Measurements from ENCODE around the gene CEMP1.

Gene CEMP1

DNA sequence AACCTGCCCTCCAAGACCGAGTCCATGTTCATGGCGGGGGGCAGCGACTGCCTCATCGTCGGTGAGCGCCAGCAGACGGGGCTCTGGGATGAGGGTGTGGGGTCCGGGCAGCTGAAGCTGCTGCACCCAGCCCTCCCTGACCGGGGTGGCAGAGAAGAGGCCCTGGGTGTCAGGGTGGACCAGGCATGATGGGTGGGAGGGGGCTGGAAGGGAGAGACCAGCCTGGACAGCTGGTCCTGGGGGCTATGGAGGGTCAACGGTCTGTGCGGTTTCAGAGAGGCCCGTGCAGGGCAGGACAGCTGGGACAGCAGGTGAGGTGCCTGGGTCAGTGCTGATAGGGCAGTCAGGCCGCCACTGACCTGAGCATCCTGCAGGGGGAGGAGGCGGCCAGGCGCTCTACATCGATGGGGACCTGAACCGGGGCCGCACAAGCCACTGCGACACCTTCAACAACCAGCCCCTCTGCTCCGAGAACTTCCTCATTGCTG, 30.7 kb downstream of the CEMP1 start:
- DNase-seq: no peak

DNA sequence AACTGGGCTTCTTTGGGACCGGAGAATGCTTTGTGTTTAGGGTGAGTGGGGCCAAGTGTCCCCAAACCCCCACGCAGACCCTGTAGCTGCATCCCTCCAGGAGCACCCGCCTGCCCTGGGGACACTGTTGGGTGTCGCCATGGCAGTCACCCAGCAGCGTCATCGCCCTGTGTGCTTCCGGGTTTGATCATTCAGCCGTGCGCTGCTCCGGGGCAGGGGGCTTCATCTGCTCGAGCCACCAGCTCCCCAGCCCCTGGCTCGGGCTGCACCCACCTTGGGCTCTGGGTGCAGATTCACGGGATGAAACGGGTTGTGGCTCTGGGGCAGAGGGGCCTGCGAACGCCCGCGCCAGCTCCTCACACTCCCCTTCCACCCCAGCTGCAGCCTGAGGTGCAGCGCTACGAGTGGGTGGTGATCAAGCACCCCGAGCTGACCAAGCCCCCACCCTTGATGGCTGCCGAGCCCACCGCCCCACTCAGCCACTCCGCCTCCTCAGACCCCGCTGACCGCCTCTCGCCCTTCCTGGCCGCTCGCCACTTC, 31.2 kb downstream of the CEMP1 start:
- DNase-seq: no peak

DNA sequence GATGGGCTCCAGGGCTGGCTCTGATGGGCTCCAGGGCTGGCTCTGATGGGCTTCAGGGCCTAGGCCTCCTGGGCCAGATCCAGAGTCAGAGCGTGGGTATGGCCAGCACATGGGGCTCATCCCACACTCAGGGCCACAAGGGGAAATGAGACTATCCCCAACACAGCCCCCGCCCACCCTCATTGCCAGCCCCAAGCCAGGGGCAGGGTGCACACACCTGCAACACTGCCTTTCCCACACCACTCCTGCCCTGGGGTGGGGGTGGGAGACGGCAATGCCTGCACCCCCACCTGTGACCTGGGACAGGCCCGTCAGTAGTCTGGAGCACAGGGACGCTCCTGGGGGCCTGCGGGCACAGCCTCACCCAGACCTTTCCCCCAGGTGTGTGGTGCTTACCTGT, 31.8 kb downstream of the CEMP1 start:
- no peak for DNase-seq

DNA sequence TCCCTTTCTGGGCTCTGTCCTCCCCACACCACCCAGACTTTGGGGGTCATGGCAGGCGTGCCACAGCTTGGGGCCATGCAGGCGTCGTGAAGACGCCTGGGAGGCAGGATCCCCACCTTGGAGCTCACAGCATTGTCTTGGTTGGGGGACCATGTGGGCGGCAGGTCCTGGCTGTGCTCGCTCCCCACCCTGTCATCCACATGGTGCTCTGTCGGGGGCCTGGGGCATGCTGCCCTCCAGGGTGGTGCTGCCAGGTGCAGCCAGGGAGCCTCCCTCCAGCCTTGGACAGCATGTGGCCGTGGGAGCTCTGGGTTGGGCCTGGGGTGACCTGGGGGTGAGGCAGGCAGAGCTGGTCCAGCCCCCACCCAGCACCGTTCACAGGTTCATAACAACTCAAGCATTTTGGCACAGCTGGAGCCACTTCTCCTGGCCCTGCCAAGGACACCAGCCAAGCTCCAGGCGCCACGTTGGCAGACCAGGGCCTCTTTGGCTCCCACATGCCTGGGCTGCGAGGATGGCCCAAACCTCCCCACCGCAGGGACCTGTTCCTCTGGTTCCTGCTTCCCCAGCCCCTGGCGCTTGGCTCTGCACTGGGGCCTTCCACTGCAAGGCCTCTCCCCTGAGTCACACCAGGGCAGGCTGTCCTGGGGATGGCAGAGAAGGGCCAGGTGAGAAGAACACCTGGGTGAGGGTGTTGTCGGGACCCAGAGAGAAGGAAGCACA, 32.5 kb downstream of the CEMP1 start:
- DNase-seq: no peak

DNA sequence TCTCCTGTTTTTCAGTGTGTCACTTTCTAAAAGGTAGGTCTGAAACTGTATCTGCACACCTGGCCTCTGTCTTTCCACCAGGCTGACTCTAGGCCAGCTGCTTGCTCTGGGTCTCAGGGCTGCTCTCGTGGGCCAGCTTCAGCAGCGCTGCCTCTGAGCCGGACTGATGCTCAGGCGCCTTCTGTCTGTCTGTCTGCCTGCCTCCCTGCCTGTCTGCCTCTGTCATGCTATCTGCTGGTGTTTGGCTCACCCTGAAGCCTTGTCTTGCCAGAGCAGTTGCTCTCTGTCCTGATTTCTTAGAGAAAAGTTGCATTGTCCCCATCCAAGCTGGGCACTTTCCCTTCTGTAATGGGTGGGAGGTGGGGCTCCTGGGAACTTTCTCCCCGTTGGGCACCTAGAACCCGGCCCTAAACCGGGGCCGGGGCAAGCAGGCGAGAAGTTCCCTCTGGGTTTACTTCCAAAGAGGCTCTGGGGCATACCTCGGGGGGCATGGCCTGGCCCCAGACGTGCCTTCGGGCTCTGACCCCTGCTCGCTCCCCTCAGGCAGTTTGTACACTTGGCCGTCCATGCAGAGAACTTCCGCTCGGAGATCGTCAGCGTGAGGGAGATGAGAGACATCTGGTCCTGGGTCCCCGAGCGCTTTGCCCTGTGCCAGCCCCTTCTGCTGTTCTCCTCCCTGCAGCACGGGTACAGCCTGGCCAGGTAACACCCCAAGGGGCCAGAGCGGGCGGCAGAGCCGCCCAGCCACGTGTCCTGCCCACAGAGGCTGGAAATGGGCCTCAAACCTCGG, 33.3 kb downstream of the CEMP1 start:
- no peak for DNase-seq

DNA sequence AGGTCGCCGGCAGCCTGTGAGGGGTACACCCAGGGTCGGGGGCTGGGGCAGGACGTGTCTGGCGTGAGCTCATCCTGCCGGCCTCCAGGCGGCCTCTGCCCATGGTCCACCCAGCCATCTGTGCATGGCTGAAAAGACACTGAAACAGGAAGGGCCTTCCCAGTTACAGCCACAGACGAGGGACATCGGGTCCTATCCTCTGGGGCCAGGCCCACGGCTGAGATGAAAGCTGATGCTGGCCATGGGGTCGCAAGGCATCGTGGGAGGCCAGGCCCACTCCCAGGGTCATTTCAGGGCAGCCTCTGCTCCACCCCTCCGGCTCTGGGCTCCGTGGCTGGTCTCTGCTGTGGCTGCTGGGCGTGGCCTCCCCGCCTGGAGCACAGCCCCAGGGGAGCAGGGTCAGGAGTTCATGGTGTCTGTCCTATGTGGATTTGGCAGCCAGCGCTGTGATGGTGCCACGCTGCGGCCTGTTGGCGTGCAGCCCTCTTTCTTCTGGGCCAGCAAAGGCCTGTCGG, 34.0 kb downstream of the CEMP1 start:
- no peak for DNase-seq

DNA sequence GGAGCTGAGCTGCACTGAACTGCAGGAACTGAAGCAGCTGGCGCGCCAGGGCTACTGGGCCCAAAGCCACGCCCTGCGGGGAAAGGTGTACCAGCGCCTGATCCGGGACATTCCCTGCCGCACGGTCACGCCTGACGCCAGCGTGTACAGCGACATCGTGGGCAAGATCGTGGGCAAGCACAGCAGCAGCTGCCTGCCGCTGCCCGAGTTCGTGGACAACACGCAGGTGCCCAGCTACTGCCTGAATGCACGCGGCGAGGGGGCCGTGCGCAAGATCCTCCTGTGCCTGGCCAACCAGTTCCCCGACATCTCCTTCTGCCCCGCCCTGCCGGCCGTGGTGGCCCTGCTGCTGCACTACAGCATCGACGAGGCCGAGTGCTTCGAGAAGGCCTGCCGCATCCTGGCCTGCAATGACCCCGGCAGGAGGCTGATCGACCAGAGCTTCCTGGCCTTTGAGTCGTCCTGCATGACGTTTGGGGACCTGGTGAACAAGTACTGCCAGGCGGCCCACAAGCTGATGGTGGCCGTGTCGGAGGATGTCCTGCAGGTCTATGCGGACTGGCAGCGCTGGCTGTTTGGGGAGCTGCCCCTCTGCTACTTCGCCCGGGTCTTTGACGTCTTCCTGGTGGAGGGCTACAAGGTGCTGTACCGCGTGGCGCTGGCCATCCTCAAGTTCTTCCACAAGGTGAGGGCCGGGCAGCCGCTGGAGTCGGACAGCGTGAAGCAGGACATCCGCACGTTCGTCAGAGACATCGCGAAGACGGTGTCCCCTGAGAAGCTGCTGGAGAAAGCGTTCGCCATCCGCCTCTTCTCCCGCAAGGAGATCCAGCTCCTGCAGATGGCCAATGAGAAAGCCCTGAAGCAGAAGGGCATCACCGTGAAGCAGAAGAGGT, 34.7 kb downstream of the CEMP1 start:
- DNase-seq: no peak

DNA sequence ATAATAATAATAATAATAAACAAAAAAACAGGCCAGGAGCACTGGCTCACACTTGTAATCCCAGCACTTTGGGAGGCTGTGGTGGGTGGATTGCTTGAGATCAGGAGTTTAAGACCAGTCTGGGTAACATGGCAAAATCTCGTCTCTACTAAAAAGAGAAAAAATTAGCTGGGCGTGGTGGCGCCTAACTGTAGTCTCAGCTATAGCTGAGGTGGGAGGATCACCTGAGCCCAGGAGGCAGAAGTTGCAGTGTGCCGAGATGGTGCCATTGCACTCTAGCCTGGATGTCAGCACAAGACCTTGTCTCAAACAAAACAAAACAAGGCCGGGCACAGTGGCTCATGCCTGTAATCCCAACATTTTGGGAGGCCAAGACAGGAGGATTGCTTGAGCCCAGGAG, 36.2 kb downstream of the CEMP1 start:
- DNase-seq: no peak

DNA sequence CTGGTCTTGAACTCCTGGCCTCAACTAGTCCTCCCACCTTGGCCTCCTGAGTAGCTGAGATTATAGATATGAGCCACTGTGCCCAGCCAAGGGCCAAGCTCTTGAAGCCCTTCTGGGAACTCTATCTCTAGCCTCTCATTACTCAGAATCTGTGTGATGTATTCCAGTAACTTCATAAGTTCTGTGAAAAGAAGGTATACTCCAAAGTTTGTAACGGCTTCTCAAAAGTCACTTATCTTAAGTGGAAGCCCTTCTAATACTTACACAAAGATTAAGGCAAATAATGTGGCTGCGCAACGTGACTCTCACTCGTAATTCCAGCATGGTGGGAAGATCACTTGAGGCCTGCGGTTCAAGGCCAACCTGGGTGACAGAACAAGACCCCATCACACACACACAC, 36.6 kb downstream of the CEMP1 start:
- no peak for DNase-seq

DNA sequence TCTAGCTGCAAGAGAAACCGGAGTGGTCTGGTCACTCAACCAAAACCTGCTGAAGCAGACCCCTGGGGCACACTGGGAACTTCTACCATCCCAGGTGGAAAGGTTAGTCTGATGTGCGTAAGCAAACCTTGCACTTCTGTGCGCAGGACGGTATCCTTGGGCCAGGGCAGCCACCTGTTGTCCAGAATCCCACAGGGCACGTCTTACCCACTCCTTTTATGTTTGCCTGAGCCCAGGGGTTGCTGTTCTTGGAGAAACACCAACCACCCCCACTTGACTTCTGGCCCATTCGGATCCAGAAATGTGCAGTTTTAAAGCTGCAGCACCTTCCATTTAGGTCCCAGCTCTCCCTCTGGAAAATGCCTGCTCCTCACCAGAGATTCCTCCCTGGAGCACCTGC, 37.6 kb downstream of the CEMP1 start:
- DNase-seq: no peak

DNA sequence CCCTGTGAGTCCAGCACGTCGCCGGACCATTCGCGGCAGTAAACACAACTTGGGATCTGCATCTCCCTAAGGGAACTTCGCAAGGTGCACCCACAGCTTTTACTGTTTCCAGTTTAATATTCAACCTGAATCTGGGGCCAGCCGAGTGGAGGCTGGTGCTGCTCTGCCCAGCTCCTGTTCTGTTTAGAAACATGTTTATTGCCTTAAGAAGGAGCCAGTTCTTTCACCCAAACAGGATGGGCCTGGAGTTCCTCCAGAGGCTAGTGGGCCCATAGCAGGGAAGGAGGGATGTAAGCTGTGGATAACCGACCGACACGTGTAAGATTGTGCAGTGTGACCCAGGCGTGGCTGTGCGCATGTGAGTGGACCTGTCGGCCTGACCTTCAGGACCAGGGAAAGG, 38.9 kb downstream of the CEMP1 start:
- no peak for DNase-seq

DNA sequence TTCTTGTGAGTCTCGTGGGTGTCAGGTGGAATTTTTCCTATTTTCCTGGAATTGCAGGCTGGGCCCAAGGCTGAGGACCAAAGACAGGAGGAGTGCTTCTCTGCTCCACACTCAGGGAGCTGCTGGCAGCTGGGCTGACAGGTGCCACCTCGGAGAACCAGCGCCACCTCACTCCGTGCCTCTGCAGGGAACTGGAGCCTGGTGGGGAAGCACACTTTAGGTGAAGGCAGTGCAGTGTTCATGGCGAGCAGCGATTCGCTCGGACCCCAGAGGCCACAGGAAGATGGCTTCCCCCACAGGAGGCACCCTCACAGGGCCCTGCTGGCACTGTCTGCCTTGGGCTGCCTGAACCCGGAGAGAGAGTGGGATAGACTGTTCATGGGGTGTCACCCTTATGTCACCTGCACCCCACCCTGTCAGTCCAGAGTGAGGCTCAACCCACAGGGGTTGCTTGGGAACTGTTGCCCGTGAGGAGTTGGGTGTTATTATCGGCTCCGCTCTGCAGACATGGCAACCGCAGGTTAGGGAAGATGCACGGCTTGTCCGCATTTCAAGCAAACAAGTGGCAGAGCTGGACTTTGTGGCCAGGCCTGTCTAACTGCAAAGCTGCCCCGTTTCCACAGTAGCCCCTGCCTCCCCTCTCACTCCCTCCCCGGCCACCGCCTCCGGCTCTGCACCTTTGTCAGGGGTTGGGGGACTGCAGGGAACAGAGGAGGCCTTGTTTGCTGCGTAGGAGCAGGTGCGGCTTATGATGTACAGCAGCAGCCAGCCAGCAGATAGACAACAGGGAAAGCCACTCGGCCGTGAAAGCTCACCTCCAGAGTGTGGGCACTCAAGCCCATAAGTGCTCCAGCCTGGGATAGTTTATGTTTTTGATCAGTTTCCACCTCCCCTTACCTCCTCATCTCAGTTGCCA, 40.8 kb downstream of the CEMP1 start:
- DNase-seq: no peak

DNA sequence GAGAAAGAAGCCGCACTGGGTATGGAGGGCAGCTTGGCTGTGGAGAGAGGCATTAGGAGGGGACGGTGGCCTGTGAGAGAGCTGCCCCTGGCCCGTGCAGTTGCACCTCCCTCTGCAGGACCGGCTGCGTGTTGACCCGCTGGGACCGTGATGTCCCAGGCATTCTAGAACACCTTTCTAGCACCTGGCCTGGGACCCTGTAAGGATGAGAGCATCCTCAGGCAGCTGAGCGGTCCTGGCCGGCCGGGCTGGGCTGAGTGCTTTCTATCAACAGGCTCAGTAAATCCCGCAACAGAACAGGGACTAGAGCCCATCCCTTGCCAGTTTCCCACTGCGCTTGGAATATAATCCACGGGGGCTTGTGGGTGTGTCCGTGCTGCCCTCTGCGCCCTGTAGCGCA, 41.6 kb downstream of the CEMP1 start:
- DNase-seq: no peak

DNA sequence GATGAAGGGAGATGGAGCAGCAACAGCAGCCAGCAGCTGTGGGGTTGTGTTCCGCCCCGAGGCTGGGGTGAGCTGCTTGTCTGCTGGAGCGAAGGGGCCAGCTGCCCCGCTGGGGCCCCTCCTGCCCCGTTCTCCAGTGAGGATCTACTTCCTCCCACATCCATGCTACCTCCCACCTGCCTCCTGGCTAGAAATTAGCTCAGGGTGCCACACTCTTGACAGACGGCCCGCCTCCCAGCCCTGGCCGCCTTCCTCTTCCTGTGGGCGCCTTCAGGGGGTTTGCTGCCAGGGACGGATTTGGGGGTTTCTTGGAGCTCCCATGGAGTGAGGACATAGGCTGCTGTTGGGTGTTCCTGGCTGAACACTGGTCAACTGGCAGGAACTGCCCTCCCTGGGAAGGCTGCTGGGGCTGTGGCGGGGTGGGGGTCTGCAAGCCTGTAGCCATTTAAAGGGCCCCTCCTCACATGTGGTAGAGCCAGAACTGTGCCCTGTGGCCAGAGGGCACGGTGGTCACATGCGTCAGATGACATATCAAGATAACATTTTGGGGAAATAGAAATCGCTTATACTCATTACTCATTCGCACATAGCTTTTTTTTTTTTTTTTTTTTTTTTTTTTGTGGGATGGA, 43.2 kb downstream of the CEMP1 start:
- DNase-seq: peak; percentile 44 to 63

DNA sequence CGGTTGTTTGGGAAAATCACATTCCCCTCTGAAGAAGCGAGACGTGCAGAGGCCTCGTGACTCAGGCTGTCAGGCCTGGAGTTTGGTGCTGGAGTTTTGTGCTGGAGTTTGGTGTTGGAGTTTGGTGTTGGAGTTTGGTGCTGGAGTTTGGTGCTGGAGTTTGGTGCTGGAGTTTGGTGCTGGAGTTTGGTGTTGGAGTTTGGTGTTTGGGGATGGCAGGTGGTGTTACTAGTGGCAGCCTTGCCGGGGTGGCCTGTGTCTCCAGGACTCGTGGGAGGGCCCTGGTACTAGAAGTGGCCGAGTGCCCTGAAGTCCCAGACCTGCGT, 43.7 kb downstream of the CEMP1 start:
- no peak for DNase-seq

DNA sequence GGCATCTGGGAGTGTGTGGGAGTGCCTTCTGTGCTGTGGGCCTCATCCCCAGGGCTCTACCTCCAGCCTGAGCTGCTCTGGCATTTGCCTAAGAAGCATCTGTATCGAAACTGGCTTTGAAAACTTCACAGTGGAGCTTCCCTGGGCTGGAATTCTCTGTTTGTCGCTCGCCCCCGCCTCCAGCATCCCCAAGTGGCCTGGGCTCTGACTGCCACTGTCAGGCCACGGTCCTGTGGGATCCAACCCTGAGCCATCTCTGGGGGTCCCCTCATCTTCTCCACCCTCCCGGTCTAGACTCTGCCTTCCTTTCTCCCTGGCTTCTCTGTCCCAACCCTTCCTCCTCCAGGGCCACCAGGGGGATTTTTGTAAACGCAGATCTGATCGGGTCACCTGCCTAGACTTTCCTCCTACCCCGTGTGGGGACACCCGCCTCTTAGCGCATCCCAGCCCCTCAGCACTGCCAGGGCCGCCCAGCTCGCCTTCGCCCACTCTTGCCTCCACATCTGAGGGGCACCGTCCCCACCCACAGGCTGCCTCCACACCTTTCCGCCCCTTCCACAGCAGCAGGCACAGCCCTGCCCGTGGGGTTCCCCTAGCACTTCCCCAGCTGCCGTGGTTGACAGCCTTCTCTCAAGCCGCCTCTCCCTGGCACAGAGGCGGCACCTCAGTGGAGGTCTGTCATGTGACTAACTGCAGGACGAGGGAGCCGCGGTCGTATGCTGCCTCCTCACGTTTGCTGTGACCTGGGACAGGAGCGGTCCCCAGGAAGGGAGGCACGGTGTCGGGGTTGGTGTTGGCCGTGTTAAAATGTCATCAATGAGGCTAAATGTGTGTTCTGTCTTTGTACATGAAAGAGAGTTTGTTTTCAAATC, 44.3 kb downstream of the CEMP1 start:
- peak; percentile 65 to 73 for DNase-seq

DNA sequence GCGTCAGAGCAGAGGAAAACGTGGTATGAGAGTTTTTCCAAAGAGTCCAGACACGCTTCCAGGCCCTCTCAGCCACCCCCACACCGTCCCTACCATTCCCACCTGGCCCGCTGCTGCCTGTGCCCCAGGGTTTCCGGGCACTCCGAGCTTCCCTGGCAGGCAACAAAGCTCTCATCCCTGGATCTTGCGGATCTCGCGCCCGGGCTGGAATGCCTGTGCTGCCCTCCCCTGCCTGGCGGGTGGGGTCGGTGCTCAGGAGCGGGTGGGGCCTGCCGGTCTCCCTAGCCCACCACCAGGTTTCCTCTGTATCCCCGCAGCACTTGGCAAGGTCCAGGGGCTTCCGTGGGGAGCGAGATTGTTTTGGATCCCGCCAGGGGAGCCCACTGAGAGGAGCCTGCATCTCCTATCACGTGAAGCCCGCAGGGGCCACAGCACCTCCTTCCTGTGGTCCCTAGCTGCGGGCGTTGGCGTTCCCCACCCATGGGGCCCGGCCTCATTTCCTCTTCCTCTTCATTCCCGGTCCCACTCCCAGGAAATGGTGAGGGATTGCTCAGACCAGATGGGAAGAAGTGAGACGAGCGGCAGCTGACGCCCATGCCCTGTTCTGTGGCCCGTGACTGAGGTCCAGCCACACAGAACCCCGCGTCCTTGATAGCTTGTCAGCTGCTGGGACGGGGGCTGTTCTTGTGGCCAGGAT, 45.2 kb downstream of the CEMP1 start:
- DNase-seq: no peak

DNA sequence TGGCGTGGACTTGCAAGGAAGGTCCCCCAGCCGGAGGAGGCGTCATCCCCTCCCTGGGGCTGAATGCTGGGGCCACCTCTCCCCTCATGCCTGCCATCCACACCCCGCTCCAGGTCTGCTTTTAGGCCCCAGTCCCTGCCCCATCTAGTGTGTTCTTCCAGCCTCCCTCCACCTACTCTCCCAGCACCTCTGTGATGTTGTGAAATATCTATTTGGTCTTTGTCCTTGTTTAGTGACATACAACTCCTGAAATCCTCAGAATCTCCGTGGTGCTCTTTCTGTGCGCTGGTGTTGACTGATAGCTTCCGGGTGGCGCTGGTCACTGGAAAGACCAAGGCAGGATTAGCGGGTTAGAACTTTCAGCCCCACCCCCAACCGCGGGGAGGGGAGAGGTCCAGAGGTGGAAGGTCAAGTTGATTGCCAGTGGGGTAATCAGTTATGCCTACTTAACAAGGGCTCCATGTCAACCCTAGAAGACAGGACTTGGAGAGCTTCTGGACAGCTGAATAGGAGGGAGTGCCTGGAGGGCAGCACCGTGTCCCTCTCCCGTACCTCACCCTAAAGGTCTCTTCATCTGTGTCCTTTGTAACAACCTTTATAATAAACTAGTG, 46.2 kb downstream of the CEMP1 start:
- DNase-seq: no peak

Data from AML-193 (cell line).